NCI-H2196 treated with DMSO at 0.1 percent for 48 hours (cell line): ENCODE results near the gene SCAMP5.

Experiments
- DNase-seq: peaks from one replicate; lab custom pipeline; 2025; ENCODE audit not compliant: unreplicated experiment; lab: John Stamatoyannopoulos, UW

Gene SCAMP5

GRCh38 chr15:75067123-75067830 is 71.9 kb downstream of the SCAMP5 start:
- no peak for DNase-seq

GRCh38 chr15:75068748-75069147 is 73.4 kb downstream of the SCAMP5 start:
- no peak for DNase-seq

- no peak for DNase-seq
These were observed 74.0 kb downstream of the SCAMP5 start for GRCh38 chr15:75069301-75069925.

- no peak for DNase-seq
These were observed 75.3 kb downstream of the SCAMP5 start for GRCh38 chr15:75070674-75071073.
